Posterior vena cava (tissue), 2 donors: Measurements from ENCODE around the gene WBP11. TPM values are rescaled to one million over a fixed set of nuclear protein-coding genes. Genes with fewer than 3 reads are reported as not detected.
"Not testable (repeated sequence)": the region's sequence is repeated elsewhere in the genome, so short reads cannot be mapped to it uniquely, and the experiment has no call there.

Experiments used
- DNase-seq: peaks from one replicate; pipeline ENCODE4 v3.0.0-alpha.2; 2020; ENCODE audit warnings: low spot score
- intact Hi-C, 2 donors: fragments of 100-400 bp; cut with DNase I; formaldehyde crosslinking; loops; one replicate each; pipeline versions ENCODE4 v1.14.1 to v1.14.2; 2022 to 2023
- total RNA-seq, 2 donors: library from RNA; stranded (reverse); fragmentation: NEBNext Ultra II Directional; extraction: Animal tissue kit (Norgen Biotek cat#: 25700); gene quantifications; one replicate each; pipeline ENCODE4 v1.2.1, GENCODE V29; 2021
- donor health status: DM: yes; HTN: yes; CAD: no.
- donor health status: DM: yes; HTN: yes; CAD: no.

WBP11 gene
- total RNA-seq, 2 donors from 2014 or later = 37.2 to 39.2 TPM

DNA sequence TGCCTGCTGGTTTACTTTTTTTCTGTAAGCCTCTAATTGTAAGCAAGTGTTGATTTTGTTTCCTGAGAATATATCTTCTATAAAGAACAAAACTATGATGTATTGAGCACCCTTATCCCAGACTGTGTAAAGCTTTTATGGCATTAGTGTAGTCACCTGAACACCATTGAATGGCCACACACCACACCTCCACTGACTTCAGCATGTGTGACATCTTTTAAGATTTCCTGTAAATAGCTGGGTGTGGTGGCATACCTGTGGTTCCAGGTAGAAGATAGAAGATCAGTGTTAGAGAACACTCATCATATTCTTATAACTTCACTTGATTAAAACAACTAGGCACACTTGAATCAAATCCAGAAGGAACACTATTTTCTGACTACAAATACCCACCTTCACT, 51.3 kb downstream of the WBP11 start:
- intact Hi-C loops = no loop called here
- no peak for DNase-seq

DNA sequence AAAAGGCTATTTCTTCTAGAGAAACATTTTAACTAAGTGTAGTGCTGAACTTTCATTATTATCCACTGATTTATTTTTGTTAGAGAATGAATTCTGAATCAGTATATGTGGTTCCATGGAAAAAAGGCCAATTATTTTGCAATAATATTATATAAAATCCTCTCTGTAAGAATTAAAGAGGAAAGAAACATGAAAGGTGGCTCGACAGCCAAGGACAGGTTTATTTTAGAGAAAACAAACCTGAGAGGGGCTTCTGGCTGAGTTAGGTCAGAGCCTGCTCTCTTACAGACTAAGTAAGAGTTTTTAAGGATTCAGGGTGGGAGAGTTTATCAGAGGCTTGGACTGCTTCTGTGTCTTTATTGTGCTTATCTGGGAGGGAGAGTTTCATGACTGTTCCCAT, 60.2 kb downstream of the WBP11 start:
- no peak for DNase-seq
- intact Hi-C loops = no loop called here

DNA sequence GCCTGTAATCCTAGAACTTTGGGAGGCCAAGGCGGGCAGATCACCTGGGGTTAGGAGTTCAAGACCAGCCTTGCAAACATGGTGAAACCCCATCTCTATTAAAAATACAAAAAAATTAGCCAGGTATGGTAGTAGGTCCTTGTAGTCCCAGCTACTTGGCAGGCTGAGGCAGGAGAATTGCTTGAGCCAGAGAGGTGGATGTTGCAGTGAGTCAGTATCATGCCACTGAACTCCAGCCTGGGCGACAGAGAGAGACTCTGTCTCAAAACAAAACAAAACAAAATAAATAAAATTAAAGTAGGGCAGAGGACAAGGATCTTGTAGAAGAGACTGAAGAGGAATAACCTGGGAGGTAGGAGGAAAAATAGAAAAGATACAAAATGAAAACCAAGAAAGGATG, 61.3 kb downstream of the WBP11 start:
- DNase-seq = no peak
- intact Hi-C loops = no loop called here

DNA sequence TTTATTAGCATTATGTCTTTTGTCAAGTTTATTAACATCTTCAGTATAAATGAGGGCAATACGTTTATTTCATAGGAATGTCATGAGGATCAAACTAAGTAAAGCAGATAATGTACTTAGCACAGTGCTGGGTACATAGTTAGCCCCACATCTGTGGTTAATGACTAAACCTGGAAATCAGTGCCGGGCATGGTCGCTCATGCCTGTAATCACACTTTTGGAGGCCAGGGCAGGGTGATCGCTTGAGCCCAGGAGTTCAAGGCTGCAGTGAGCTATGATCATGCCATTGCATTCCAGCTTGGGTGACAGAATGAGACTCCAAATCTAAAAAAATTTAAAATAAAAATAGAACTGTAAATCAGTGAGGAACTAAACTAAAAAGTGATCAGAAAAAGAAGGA, 62.1 kb downstream of the WBP11 start:
- no peak for DNase-seq
- intact Hi-C loops = no loop called here

DNA sequence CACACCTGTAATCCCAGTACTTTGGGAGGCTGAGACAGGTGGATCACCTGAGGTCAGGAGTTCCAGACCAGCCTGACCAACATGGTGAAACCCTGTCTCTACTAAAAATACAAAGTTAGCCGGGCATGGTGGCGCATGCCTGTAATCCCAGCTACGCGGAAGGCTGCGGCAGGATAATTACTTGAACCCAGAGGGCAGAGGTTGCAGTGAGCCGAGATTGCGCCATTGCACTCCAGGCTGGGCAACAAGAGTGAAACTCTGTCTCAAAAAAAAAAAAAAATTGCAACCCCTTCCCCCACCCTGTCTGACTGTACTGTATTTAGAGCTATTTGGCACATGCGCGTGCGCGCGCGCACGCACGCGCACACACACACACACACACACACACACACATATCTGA, 66.8 kb downstream of the WBP11 start:
- intact Hi-C loops, DNase-seq: not testable (repeated sequence)

Other genes starting within 250 kb of the WBP11 start
- 10 to 100 TPM; 12.4 to 25.5 TPM for gene PLBD1, start 235.6 kb downstream of the WBP11 start, total RNA-seq
- gene GUCY2C, start 106.9 kb downstream of the WBP11 start, total RNA-seq = under 1 TPM in 1 of 2 donors, not detected in 1; 0.10 TPM
- gene C12orf60, start 192 bp upstream of the WBP11 start, total RNA-seq = under 1 TPM; 0.62 to 0.74 TPM
- gene SMCO3, start 10.7 kb upstream of the WBP11 start, total RNA-seq = 1 to 10 TPM in 1 of 2 donors, under 1 TPM in 1; 0.57 to 1.4 TPM
- 10 to 100 TPM; 11.3 to 16.1 TPM for gene ART4, start 40.0 kb upstream of the WBP11 start, total RNA-seq
- 1,000 to 10,000 TPM; 4,815 to 5,579 TPM for gene MGP, start 82.4 kb upstream of the WBP11 start, total RNA-seq
- 1 to 10 TPM; 1.0 to 1.2 TPM for gene ERP27, start 135.1 kb upstream of the WBP11 start, total RNA-seq
- gene ARHGDIB, start 158.1 kb upstream of the WBP11 start, total RNA-seq = 100 to 1,000 TPM in 1 of 2 donors, 10 to 100 TPM in 1; 96.6 to 157 TPM
- not detected for gene PDE6H, start 169.6 kb upstream of the WBP11 start, total RNA-seq